ENCODE results near the gene CRIM1.
A peak's percentile ranks its signal among the peaks of the same experiment; 100 is the strongest.
"Not testable (repeated sequence)": the region's sequence is repeated elsewhere in the genome, so short reads cannot be mapped to it uniquely, and the experiment has no call there.

The CRIM1 gene, protein sequence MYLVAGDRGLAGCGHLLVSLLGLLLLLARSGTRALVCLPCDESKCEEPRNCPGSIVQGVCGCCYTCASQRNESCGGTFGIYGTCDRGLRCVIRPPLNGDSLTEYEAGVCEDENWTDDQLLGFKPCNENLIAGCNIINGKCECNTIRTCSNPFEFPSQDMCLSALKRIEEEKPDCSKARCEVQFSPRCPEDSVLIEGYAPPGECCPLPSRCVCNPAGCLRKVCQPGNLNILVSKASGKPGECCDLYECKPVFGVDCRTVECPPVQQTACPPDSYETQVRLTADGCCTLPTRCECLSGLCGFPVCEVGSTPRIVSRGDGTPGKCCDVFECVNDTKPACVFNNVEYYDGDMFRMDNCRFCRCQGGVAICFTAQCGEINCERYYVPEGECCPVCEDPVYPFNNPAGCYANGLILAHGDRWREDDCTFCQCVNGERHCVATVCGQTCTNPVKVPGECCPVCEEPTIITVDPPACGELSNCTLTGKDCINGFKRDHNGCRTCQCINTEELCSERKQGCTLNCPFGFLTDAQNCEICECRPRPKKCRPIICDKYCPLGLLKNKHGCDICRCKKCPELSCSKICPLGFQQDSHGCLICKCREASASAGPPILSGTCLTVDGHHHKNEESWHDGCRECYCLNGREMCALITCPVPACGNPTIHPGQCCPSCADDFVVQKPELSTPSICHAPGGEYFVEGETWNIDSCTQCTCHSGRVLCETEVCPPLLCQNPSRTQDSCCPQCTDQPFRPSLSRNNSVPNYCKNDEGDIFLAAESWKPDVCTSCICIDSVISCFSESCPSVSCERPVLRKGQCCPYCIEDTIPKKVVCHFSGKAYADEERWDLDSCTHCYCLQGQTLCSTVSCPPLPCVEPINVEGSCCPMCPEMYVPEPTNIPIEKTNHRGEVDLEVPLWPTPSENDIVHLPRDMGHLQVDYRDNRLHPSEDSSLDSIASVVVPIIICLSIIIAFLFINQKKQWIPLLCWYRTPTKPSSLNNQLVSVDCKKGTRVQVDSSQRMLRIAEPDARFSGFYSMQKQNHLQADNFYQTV

DNA sequence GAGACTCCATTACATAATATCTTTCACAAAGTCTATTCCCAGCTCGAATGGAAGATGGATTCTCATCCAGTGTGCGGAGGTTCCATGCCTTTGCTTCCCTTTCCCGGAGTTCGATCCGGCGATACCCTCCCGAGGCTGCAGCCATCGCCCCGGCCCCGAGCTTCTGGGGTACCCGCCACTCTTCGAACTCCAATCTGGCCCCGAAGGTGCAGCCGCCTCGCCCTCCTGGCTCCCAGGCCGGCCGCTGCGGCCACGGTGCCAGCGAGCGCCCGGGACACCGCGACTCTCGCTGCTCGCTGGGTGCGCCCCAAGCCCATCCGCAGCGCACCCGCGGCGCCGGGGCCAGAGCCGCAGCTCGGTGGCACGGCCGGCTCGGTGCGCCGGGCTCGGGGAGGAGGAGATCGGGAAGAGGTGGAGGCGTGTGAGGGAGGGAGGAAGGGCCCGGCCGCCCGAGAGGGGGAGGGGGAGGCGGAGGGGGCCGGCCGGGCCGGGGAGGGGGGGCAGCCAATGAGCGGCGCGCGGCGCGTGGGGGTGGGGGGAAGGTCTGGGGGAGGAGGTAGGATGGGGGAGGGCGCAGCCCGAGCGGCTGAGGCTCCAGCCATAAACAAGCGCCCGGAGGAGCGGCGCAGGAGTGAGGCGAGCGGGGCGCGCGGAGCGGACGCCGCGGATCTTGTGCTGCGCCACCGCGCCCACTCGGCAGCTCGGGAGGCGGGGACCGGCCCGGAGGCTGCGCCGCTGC, at the start of gene CRIM1:
TSS of gene CRIM1 (plus strand) at position 628 of the 739 bp plus-strand sequence. CDS start 515 bp downstream, outside the sequence.
- DNase-seq = peak; percentile 67

DNA sequence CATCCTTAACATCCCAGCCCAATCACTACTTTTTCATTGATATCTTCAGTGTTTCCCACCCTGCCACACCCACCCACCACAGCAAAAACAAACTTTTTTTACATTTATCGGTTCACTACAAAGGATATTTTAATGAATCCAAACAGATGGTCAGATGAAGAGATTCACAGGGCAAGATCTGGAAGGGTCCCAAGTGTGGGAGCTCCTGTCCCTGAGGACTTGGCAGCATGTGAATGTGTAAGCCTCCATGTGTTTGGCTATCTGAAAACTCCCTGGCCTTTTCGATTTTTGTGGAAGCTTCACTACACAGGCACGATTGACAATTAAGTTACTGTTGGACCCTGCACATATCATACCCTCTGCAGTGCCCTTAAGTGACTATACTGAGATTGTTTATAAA, 48.1 kb upstream of the CRIM1 start:
- DNase-seq = no peak

DNA sequence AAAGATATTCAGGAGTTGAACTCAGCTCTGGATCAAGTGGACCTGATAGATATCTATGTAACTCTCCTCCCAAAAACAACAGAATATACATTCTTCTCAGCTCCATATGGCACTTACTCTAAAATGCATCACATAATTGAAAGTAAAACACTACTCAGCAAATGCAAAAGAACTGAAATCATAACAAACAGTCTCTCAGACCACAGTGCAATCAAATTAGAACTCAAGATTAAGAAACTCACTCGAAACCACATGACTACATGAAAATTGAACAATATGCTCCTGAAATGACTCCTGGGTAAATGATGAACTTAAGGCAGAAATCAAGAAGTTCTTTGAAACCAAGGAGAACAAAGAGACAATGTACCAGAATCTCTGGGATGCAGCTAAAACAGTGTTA, 45.1 kb upstream of the CRIM1 start:
- not testable (repeated sequence) for DNase-seq

DNA sequence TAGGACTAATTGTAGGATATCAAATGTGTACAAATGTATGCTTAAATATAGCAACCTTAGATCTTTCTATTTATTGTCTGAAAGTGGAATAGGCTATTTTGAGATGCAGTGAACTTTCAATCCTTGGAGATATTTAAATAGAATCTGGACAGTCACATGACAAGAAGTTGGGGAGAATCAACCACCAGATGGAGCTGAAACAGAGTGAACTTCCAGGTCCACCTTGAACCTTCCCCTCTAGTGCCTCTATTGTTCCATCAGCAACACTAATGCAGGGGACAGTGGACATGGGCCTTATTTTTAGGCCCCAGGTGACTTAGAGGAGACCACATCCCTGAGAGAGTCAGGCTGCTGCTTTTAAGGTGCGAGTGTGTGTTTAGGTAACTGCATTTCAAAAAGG, 37.0 kb upstream of the CRIM1 start:
- no peak for DNase-seq

DNA sequence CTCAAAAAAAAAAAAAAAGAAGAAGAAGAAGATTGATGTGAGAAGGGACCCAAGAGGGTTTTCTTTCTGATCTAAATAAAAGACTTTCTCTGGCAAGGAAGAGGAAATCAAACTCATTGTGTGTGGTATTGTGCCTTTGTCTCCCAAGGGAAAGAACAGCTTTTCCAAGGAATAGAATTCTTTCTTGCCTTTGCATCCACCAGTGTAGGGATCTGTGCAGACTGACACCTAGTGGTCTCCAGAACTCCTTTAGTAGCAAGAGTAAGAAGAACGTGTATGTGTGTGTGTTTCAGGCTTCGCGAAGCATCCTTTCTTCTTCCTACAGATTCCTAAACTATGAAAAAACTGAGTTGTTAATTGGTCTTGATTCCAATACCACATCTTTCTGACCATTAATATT, 33.5 kb upstream of the CRIM1 start:
- no peak for DNase-seq

DNA sequence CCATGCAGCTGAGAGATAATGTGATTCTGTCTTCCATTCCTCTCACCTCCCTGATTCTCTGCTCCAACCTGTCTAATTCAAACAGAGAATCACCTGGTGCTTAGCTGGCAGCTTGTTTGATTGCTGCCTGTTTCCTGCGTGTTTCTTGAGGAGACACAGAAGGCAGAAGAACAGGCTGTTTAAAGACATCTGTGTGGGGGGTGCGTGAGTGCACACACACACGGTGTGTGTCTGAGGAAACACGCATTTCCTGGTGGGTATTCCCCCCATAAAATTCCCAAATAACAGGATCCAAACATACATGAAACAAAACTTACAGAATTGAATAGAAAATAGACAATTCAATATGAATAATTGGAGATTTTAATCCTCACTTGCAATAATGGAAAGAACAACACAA, 29.3 kb upstream of the CRIM1 start:
- no peak for DNase-seq

DNA sequence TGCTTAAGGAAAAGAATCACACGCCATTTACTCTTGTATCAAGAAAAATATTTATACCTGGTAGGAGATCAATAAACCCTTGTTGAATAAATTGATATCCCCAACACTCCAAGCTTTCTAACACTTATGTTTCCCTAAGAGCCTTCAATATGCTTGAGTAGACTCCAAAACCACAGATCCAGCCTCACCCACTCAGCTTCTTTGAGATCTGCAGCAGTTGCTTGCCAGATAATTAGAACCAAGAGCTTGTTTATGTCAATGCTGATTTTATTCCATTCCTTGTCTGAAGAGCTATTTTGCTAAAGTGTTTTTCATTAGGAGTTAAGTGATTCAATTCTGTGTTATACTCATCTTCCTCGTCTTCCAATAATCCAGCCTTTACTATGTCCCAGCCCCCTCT, 26.3 kb upstream of the CRIM1 start:
- DNase-seq = no peak

DNA sequence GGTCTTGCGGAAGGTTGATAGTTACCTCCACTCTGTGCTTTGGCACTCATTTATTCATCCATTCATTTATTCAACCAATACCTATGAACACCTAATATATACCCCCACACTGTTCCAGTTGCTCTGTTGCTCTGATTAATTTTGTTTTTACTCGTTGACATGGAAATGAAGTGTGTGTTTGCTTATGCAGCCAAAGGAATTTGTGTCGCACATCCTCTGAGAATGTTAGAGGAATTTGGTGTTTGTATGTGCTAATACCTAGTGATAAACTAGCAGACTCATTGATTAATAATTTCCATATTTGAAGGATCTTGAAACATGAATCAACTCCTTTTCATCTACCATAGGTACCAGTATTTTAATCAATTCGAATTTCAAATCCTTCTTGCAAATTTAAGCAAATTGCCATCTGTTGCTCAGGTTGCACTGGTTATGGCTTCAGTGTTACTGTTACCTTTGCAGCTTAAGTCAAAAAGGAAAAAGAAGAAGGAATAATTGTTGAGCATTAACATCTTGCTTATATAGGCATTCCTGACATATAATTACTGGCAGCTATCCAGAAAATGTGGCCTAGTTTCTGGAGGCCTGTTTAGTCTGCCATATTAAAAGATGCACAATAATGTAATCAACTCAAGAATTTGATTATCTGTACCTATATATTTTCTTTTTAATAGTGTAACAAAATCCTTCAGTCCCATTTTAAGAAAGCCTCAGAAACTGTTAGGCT, 25.7 kb upstream of the CRIM1 start:
- no peak for DNase-seq

DNA sequence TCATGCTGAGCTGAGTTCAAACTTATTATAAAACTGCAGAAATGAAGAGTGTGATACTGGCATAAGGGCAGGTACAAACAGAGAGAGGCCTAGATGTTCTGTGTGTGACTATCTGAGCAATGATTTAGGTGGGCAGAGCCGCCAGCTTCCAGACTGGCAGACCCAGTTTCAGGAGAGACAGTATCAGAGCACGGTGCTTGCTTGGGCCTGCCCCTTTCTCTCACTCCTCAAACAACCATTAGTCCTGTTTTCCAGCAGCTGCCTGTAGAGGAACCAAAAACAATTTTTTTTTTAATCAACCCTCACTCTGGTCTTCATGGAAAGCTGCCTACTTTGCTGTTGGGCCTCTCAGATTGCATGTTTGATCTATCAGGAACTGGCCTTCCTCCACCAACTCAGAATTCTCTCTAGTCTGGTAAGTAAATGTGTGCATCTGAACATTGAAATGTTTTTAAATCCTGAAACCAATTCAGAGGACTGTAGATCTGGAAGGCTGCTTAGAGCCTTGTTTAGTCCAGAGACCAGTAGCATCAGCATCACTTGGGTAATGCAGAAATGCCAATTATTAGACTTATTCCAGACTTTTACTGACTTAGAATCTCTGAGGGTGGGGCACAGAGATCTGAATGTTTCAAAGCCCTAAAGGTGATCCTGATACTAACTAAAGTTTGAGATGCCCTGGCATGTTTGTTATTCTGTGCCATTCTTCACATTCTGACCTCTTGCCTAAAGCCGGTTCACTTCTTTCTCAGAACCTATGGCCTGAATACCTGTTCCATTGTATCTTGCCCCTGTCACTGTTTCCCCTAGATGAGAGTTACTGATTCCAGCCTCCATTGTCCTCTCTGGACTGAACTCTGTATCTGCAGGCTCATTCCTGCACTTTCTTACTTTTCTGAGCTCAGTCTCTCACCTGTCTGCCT, 24.8 kb upstream of the CRIM1 start:
- no peak for DNase-seq

DNA sequence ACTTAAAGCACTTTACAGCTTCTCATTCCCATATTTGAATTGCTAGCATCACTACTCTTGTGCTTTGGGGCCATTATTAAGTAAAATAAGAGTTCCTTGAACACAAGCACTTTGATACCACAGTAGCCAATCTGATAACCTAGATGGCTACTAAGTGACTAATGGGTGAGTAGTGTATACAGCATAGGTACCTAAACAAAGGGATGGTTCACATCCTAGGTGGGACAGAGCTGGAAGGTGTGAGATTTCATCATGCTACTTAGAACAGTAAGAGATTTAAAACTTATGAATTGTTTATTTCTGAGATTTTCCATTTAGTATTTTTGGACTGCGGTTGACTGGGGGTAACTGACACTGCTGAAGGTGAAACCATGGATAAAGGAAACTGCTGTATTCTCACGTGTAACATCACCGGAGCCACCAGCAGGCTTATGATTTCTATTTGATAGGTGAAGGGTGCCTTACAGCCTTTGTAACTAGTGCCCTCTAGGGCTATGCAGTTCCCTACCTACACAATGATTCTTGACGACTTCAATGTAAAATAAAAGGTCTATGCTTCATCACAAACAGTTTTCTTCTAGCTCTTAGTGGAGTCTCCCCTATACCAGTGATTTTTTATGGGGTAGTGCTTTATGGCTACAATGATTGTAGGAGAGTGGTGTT, 22.1 kb upstream of the CRIM1 start:
- DNase-seq = no peak

DNA sequence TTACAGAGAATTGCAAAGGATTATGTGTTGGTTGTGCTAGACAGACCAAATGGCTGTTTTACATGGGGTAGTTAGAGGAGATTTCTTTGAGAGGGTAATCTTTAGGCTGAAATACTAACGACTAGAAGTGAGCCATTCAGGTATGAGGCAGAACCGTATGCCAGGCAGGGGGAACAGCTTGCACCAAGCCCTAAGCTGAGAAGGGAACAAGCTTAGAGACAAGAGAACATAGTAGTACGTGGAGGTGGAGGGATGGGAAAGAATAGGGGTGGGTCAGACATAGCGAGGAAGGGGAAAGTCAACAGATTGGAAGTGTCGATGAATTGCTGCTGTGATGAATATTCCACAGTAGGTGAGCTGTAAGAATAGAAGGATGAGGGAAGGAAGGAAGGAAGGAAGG, 20.0 kb upstream of the CRIM1 start:
- DNase-seq = no peak

DNA sequence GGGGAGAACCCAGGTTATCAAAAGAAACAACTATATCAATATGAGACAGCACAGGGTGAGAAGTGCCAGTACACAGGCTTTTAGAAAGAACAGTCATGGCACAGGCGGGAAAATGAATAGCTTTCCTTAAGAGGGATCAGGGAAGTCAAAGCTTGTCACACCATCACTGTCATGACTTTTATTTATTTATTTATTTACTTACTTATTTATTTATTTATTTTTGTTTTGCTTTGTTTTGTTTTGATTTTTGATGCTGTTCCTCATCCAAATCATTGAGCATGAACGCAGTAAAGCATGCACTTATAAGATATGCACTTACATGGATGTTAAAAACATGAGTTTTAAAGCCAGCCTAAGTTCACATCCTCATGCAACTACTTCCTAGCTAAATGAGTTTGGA, 19.3 kb upstream of the CRIM1 start:
- no peak for DNase-seq

DNA sequence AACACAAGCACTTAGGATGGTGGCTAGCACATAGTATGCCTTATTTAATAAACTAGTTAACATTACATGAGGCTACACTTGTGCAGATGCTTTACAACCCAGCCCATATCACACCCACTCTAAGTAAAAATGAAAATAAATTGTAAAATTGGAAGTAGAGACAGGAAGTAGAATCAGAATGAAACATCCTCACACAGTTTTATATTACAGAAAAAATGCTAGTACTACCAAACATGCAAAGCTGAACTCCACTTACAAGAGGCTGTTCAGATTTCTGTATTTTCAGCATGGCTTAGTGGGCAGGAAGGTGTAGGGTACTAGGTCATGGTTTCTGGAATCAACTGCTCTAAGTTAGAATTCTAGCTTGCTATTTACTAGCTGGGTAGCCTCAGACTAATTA, 18.2 kb upstream of the CRIM1 start:
- DNase-seq = no peak

DNA sequence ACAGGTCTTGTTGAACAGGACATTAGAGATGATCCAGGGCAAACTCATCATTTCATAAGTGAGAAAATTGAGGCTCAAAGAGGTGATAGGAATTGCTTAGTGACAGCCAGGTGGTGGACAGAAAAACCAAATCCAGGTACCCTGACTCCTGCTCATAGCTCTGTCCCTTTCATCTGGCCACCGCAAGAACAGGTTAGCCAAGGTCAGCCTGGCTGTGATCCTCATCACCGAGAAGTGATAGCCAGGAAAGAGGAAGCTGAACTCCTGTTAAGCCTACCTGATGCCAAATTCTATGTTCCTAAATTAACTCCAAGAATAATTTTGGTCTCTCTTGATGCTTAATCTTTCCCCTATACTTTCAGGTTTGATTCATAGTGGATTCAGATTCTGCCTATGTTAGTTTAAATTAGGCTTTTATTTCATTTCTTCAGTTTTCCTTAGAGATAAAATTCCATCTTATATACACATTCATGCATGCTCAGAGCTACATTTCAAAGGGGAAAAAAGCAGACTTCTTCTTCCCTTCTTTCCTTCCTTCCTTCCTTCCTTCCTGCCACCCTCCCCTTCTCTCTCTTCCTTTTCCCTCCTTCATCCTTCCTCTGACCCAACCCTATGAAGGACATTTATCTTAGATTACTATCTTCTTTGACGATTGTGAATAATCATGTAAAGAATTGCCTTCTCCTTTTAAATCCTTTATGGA, 17.3 kb upstream of the CRIM1 start:
- no peak for DNase-seq

DNA sequence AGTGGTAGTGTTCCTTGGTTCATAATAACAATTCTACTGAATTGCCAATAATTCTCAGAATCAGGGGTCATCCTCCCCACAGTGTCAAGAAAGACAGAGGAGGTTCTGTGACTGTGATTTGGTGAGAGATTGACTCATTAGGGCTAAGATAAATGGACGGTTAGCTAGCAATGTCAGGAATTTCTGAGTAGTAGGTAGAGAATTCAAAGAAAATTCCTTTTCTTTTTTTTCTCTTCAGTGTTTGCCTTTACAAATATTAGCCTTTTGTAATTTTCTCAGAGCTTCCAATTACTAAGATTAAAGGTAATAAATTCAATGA, 16.8 kb upstream of the CRIM1 start:
- DNase-seq = no peak

DNA sequence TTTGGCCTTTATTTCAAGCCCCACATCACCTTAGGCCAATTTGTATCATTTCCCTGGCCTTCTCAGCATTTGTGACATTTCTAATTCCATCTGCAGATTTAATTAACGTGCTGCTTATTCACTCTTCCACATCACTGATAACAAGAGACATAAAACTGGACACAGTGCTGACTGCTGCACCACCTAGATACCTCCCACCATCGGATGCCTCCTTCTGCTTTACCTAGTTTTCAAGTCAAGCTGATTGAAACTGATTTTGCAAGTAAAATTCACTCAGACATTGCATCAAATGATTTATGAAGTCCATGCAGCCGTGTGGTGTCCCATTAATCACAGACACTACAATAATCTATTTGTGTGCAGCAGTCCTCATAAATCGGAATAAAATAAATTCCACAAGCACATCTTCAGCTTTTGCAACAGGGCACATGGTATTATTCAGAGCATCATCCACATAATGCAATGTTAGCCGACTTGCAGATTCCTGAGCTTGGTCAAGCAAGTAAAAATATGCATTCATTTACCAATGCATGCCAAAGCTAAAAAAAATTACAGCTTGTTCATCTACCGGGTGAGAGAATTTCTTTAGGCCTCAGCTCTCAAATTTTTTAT, 15.9 kb upstream of the CRIM1 start:
- DNase-seq = no peak

DNA sequence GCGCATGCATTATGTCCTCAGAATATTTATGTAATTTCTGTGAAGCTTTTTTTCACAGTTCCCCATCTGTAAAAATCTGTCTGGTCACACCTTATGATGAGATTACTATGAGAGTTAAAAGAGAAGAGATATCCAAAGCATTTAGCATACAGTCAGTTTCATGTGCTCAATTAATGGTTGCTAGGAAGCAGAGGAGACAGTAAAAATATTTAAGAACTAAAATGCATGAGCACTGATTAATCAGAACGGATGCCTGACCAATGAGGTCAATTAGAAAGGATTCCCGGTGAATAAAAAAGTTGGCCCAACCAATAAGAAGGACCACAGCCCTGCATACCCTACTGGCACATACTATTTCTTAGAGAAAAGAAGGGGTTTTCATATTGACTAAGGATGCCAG, 12.0 kb upstream of the CRIM1 start:
- DNase-seq = no peak

DNA sequence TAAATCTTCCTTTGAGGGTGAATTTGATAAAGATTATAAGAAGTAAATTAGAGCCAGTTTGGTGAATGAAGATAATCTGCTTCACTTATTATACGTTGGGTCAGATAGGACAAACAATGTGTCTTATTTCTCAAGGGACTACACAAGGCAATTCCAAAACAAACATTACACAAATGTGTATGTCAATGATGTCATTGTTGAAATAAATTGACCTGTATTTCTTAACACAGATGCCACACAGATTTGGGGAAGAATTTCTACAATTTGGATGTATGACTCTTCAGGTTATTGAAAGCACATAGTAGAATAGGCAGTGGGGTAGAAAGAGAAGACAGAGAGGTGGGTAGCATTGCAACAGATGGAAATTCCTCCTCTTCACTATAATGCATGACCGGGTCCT, 6.9 kb upstream of the CRIM1 start:
- DNase-seq = no peak

DNA sequence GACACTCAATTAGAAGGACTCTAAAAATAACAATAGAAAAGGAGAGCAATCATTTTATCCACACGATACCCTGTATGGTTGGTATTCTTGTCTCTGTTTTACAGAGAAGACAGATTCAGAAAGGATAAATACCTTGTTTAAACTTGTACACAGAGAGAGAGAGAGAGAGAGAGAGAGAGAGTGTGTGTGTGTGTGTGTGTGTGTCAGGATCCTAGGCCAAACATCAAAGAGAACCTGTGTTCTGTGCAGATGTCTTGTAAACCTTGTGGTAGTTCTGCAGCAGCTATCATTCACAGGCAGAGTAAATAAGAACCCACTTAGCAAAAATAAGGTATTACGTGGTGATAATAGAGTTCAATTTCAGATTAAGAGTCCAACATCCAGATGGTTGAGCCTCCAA, 4.3 kb upstream of the CRIM1 start:
- no peak for DNase-seq

All from activated CD4-positive, alpha-beta T cell treated with anti-CD3 and anti-CD28 coated beads for 48 hours (primary cell).